ENCODE results near the gene FAM174B.

DNA sequence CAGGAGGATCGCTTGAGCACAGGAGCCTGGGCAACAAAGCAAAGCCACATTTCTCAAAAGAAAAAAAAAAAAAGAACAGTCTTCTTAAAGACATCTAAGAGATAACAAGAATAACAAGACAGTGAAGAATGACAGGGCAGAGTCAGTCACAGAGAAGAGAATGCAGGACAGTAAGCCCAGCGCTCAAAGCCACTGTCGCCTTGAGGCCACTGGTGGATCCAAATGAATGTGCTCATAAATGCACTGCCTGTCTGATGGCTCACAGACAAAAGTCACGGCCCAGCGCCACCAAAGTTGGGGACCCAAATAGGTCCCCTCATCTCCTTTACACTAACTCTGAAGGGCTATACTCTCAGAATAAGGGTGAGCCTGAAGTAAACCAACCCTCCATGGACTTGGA lies 52.3 kb downstream of the FAM174B start:
- TF ChIP-seq, protein P1, sequence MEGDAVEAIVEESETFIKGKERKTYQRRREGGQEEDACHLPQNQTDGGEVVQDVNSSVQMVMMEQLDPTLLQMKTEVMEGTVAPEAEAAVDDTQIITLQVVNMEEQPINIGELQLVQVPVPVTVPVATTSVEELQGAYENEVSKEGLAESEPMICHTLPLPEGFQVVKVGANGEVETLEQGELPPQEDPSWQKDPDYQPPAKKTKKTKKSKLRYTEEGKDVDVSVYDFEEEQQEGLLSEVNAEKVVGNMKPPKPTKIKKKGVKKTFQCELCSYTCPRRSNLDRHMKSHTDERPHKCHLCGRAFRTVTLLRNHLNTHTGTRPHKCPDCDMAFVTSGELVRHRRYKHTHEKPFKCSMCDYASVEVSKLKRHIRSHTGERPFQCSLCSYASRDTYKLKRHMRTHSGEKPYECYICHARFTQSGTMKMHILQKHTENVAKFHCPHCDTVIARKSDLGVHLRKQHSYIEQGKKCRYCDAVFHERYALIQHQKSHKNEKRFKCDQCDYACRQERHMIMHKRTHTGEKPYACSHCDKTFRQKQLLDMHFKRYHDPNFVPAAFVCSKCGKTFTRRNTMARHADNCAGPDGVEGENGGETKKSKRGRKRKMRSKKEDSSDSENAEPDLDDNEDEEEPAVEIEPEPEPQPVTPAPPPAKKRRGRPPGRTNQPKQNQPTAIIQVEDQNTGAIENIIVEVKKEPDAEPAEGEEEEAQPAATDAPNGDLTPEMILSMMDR (IDR thresholded peaks at IDR 0.05 in 2 of 3, conservative IDR thresholded peaks at IDR 0.05 in 1 of 3; ENCODE audit: control insufficient read depth in 2 of 3, extremely low read depth in 1 of 3, insufficient read depth in 1 of 3, low read depth in 3 of 3, low read length in 3 of 3), result no peak
- TF ChIP-seq, protein P2, sequence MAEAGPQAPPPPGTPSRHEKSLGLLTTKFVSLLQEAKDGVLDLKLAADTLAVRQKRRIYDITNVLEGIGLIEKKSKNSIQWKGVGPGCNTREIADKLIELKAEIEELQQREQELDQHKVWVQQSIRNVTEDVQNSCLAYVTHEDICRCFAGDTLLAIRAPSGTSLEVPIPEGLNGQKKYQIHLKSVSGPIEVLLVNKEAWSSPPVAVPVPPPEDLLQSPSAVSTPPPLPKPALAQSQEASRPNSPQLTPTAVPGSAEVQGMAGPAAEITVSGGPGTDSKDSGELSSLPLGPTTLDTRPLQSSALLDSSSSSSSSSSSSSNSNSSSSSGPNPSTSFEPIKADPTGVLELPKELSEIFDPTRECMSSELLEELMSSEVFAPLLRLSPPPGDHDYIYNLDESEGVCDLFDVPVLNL (IDR thresholded peaks at IDR 0.05; ENCODE audit: low read depth, low read length), result no peak
- TF ChIP-seq, protein P3, sequence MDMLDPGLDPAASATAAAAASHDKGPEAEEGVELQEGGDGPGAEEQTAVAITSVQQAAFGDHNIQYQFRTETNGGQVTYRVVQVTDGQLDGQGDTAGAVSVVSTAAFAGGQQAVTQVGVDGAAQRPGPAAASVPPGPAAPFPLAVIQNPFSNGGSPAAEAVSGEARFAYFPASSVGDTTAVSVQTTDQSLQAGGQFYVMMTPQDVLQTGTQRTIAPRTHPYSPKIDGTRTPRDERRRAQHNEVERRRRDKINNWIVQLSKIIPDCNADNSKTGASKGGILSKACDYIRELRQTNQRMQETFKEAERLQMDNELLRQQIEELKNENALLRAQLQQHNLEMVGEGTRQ (IDR thresholded peaks at IDR 0.05; ENCODE audit: borderline replicate concordance, low read depth, low read length), result no peak
- TF ChIP-seq CREB1 (IDR thresholded peaks at IDR 0.05; ENCODE audit: low read depth) (no peak), CREM (IDR thresholded peaks at IDR 0.05; ENCODE audit: low read depth) (no peak), ATF2 (IDR thresholded peaks at IDR 0.05; ENCODE audit: low read length) (no peak), MEF2A (IDR thresholded peaks at IDR 0.05; ENCODE audit: insufficient read depth, low read depth, low read length) (no peak), NR2C2 (IDR thresholded peaks at IDR 0.05; ENCODE audit: borderline replicate concordance, control insufficient read depth, insufficient read length, low read depth) (no peak), EP300 (IDR thresholded peaks at IDR 0.05; ENCODE audit: borderline replicate concordance in 1 of 2, control insufficient read depth in 1 of 2, low read depth in 2 of 2, low read length in 2 of 2) (no peak), MTA3 (IDR thresholded peaks at IDR 0.05; ENCODE audit: borderline replicate concordance, low read length) (no peak), KDM1A (IDR thresholded peaks at IDR 0.05; ENCODE audit: borderline replicate concordance) (no peak), POLR2AphosphoS5 (IDR thresholded peaks at IDR 0.05; ENCODE audit: low read length) (no peak), EGR1 (IDR thresholded peaks at IDR 0.05; ENCODE audit: borderline replicate concordance in 1 of 2, low read depth in 2 of 2, low read length in 2 of 2) (no peak)
- TF ChIP-seq, protein P4, sequence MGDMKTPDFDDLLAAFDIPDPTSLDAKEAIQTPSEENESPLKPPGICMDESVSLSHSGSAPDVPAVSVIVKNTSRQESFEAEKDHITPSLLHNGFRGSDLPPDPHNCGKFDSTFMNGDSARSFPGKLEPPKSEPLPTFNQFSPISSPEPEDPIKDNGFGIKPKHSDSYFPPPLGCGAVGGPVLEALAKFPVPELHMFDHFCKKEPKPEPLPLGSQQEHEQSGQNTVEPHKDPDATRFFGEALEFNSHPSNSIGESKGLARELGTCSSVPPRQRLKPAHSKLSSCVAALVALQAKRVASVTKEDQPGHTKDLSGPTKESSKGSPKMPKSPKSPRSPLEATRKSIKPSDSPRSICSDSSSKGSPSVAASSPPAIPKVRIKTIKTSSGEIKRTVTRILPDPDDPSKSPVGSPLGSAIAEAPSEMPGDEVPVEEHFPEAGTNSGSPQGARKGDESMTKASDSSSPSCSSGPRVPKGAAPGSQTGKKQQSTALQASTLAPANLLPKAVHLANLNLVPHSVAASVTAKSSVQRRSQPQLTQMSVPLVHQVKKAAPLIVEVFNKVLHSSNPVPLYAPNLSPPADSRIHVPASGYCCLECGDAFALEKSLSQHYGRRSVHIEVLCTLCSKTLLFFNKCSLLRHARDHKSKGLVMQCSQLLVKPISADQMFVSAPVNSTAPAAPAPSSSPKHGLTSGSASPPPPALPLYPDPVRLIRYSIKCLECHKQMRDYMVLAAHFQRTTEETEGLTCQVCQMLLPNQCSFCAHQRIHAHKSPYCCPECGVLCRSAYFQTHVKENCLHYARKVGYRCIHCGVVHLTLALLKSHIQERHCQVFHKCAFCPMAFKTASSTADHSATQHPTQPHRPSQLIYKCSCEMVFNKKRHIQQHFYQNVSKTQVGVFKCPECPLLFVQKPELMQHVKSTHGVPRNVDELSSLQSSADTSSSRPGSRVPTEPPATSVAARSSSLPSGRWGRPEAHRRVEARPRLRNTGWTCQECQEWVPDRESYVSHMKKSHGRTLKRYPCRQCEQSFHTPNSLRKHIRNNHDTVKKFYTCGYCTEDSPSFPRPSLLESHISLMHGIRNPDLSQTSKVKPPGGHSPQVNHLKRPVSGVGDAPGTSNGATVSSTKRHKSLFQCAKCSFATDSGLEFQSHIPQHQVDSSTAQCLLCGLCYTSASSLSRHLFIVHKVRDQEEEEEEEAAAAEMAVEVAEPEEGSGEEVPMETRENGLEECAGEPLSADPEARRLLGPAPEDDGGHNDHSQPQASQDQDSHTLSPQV (IDR thresholded peaks at IDR 0.05), result no peak
